HG03103 (cell line): ENCODE results near the gene TMC5.
A peak's percentile ranks its signal among the peaks of the same experiment; 100 is the strongest.

ENCODE experiments used
- ATAC-seq: cut with Tn5 transposase; IDR thresholded peaks from one replicate; pipeline ENCODE4 v1.9.1; 2021; ENCODE audit warnings: low read depth; ENCODE audit not compliant: unreplicated experiment

The TMC5 gene

GRCh38 chr16:19503461-19504075 is 85.9 kb downstream of the TMC5 start:
- no peak for ATAC-seq

DNA sequence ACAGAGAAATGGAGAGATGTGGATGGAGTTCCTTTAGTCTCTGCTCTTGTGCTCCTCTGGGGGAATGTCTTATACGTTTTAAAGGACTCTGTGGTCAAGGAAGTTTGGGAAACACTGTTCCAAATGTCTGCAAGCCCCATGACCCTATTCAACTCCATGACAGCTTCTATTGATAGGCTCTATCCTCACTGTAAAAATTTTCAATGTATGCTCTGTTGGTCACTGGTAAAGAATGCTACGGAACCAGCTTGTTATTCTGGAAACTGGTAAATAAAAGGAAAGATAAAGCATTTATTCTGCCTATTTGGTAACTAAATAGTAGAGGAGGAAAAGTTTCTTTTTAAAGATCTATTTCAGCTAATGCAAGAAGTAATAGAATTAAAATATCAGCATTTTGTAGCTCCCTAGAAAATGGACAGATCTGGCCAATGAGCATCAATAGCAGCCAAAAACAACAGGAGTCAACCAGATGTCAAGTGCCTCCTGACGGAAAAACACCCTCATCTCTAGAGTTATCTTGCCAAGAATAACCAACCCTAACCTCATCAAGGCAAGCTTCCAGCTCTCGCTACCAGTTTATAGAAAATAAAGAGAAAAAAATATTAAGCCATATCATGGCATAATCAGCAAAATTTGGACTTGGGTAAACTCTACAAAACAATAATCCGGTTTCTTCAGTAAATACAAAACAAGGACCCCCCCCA is 88.1 kb downstream of the TMC5 start:
- no peak for ATAC-seq

DNA sequence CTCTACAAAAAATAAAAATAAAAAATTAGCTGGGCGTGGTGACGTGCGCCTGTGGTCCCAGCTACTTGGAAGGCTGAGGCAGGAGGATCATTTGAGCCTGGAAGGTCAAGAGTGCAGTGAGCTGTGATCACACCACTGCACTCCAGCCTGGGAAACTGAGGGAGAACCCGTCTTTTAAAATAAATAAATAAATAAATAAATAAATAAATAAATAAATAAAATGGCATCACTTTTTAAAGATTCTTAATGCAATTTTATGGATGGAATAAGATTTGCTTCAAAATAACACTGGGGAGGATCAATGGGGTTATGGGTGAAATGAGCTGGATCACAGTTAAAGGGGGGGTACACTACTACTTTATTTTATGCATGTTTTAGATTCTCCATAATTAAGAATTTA is 89.3 kb downstream of the TMC5 start:
- no peak for ATAC-seq

DNA sequence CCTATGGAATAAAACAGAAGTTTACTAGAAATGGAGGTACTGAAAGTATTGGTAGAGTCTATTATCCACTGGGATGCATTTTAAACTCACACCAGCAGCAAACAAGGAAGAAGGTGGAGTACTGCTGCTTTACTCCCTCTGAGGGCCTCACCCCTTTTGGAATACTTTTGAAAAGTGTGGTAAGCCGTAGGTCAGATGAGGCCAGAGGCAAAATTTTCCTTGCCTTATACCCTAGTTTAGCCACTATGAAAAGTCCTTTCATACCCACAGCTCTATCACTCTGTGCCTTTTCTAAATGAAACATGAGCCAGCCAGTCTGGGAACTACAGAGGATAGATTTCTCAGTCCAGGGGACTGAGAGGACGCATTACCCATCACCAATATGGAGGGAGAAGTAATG is 90.2 kb downstream of the TMC5 start:
- no peak for ATAC-seq

DNA sequence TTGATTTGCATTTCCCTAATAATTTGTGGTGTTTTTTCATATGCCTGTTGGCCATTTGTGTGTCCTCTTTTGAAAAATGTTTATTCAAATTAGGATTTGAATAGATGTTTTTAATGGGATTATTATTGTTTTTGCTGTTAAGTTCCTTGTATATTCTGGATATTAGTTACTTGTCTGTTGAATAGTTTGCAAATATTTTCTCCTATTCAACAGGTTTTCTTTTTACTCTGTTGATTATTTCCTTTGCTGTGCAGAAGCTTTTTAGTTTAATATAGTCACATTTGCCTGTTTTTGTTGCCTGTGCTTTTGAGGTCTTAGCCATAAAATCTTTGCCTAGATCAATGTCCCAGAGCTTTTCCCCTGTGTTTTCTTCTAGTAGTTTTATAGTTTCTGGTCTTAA is 94.6 kb downstream of the TMC5 start:
- no peak for ATAC-seq

- no peak for ATAC-seq
These were observed 95.8 kb downstream of the TMC5 start for GRCh38 chr16:19513377-19514053.

DNA sequence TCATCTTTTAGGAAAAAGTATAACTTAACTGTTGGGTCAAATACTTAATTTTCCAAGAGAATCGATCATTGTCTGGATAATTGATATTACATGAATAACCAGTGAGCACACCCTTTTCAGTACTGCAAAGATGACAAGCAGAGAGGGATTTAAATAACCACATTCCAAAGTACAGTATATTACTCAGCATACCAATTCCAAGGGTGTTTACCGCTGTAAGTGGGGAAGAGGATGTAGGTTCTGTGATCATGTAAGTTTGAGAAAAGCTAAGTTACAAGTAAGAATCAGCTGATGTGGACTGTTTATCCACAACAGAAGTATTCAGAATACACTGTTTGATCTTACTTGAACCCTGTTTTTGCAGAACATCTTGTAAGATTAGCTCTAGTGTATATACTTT is 98.1 kb downstream of the TMC5 start:
- no peak for ATAC-seq

DNA sequence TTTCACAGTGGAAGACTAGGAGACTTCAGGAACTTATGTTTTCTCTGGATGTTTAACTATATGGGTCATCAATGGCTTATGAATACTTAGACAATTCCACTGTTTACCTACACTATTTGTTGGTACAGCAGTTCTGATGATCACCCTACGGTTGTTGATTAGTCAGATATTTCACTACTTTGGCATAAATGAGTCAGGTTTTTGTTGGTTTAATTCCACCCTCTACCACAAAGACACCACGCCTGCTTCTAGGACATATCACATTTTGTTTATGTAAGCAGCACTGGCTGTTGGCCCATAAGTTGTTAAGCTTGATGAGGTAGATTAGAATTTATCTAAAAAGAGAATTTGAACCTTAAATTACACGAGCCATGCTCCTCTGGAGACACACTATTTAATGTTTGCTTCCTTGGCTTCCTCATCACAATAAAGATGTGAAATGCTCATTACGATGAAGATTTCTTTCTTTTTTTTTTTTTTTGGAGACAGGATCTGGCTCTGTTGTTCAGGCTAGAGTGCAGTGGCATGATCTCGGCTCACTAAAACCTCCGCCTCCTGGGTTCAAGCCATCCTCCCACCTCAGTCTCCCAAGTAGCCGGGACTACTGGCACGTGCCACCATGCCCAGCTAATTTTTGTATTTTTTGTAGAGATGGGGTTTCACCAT is 99.9 kb downstream of the TMC5 start:
- ATAC-seq: no peak

GRCh38 chr16:19518388-19518787 is 100.7 kb downstream of the TMC5 start:
- ATAC-seq: no peak

DNA sequence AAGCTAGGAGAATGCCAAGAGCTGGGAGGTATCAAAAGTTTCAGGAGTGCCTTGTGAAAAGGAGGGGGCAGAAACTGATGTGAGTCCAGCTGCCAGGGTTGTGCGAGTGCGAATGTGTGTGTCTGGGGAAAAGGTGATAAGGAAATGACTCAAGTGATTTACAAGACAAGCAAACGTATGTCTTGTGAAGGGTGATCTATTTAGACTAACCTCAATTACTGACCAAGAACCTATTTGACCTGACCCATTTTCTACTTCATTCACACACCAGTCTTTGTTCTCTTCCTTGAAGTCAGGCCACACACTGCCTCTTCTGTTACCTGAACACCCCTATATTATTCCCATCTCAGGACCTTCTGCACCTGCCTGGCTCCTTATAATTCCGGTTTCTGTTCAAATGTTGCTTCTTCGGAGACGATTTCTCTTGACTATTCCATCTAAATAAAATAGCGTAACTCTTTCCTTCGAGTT is 103.2 kb downstream of the TMC5 start:
- no peak for ATAC-seq

DNA sequence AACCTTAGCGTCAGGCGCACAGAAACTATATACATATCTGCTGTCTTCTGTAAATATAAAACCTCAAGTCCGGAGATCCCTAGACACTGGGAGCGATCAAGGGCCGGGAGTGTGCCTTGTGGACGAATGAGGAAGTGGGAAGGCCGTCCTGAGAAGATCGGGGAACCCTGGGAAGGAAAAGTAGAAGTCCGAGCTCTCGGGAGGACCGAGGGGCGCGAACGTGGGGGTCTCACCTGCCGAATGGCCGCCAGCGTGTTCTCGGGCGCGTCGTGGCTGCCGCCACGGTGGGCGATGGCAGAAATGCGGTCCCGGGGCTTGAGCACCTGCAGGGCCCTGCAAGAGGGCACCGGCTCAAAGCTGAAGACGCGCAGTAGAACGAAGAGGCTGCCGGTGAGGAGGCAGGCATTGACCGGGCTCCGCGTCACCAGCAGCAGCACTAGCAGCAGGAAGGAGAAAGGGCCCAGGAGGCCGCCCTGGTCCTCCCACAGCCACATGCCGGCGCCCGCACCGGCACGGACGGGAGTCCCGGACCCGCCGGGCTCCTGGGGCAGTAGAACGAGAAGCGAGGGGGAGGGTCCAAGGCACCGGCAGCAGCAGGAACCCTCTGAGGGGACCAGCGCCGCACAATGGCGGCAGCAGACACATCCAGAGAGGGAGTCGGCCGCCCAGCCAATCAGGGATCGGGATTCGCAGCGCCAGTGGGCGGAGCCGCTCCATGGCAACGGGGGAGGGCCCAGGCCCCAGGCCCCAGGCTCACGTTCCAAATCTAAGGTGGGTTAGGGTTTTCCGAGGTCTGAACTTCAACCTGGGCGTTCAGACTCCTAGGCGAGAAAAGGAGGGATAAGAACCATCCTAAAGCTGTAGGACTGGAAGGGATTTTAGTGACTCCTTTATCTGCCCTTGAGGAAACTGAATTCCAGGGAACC is 104.1 kb downstream of the TMC5 start, which contains the start of gene GDE1:
GDE1 (minus strand) TSS at position 628 of the 926 bp plus-strand sequence; CDS start at position 494, 134 bp downstream.
- ATAC-seq: peak; percentile 68

DNA sequence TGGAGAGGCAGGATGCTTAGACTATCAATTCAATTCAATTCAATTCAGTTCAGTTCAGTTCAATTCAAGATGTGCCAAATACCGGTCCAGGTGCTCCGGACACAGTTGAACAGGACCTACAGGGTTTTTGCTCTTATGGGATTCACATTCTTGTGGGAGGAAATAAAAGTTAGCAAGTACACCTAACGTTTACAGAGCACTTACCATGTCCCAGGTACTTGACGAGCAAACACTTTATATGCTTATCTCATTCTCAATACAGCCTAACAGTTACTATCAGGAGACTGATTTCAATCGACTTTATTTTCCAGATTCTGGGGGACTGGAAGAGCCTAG is 104.7 kb downstream of the TMC5 start:
- no peak for ATAC-seq

DNA sequence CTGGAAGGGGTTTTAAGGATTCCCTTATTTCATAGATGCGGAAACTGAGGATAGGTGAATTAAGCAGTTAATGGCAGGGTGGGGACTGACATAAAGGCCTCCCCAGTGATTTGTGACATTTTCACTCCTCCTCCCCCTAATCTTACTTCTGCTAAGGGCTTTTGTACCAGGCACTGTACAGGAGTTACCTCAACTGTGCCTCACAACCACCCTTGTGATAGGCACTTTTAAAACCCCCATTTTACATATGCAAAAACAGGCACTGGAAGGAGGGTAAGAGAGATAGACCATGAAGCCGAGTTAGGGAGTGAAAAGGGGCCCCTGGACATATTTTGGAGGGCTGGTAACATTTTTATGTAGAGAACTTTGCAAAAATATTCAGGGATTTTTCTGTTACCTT is 105.1 kb downstream of the TMC5 start:
- no peak for ATAC-seq

DNA sequence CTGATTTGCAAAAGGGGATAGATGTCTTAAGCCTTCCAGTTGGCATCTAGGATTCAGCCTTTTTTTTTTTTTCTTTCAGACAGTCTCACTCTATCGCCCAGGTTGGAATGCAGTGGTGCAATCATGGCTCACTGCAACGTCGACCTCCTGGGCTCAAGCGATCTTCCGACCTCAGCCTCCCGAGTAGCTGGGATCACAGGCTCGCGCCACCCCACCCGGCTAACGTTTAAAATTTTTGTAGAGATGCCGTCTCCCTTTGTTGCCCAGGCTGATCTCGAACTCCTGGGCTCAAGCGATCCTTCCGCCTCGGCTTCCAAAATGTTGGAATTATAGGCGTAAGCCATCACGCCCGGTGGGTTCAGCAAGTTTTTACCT is 105.5 kb downstream of the TMC5 start:
- ATAC-seq: no peak

- ATAC-seq: peak; percentile 52
These were observed 106.1 kb downstream of the TMC5 start, which contains the start of gene CCP110 for GRCh38 chr16:19523559-19524355. Gene CCP110, plus strand, starts transcription at chr16:19523942. Its CDS starts 3,940 bp downstream, at chr16:19527882.

GRCh38 chr16:19524356-19524615 is 106.6 kb downstream of the TMC5 start:
- ATAC-seq: no peak

DNA sequence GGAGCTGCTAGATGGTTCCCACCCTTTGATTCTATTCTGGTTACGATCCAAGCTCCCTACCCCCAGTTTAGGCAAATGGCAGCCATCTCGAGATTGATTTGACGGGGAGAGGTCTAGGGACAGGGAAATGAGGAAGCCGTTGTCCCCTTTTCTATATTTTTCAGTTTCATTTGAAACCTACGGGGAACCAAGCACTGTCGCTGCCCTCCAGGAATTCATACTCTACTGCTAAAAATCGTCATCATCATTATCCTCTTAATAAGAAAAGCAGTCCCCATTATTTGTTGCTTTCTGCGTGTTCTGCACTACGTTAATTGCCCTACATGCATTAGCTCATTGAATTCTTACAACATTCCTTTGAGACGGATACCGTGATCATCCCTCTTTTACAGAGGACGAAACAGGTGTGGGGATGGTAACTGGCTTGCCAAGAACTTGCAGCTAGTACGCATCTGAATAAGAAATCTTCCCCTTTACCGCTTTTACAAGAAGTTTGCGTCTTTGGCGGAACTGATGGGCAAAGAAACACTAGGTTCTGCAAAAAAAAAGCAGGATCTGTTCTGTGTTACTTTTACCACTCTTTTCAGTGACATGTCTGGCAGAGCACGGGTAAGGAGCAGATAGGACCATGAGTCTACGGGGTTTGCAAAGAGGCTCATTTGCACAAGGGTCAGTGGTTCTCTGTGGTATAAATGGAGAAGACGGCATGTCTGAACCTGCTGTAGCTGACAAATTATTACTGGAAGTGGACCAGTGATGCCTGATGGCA is 107.1 kb downstream of the TMC5 start:
- ATAC-seq: no peak

DNA sequence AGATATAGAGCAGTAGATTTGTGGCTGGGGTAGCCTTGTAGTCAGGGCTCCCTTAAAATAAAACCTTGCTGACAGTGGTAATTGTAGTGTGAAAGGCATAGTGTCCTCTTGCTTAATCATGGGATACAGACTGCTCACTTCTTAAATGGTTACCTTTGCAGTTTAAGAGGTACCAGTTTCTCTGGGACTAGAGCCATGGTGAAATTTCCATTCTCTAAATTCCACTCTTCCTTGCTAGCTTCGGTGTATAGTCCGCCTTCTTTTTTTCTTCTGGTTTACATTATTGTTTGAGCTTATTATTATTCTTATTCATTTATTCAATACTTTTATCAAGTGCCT is 107.7 kb downstream of the TMC5 start:
- ATAC-seq: no peak

DNA sequence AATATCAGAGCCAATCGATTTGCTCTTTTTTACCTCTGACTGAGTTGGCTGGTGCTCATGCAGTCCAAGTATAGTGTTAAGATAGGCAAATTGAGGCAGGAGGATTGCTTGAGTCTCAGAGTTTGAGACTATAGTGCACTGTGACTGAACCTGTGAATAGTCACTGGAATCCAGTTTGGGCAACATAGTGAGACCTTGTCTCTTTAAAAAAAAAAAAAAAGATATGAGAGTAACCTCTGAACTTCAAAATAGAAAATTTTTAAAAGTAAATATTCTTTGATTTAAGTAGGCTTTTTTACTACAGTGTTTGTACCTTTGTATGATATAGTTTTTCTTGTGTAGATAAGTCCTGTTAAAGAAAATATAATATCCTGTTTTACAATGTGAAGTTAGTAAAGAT is 109.5 kb downstream of the TMC5 start:
- no peak for ATAC-seq
